Heart left ventricle (tissue), 13 donors: Measurements from ENCODE around the gene FRMD8.

Experiments used
- CTCF ChIP-seq, 12 donors: fragments of 200-600 bp; sonication (generic) in 4 of 12; IDR thresholded peaks; one replicate each; pipeline versions ENCODE4 v1.5.0 to v1.8.0; 2018 to 2022; ENCODE audit warnings: antibody characterized with exemption in 12 of 12, mild to moderate bottlenecking in 5 of 12
- POLR2A ChIP-seq, 2 donors: fragments of 450-650 bp; IDR thresholded peaks; one replicate each; pipeline ENCODE4 v1.6.1; 2017; ENCODE audit warnings: antibody characterized with exemption in 2 of 2, mild to moderate bottlenecking in 2 of 2, moderate library complexity in 2 of 2
- donor health status: ischemic (EF 13 %, LVEDD 7.1; RV severe dilation, severe dysfunction).
- donor health status: DM: no; HTN: yes; CAD: no.
- donor health status: DM: no; HTN: no; CAD: no.
- donor health status: ischemic (EF 25% LVEDD 6.9; RV normal size, moderate dysfunction).
- donor health status: ischemic (EF 25% LVEDD 5.7; RV mildly dilated, moderate dysfunction).
- donor health status: ischemic (EF 35%, LVEDD 5.7; RV mildly dilated, moderate dysfunction).
- donor health status: nonischemic (EF 11% LVEDD 7.7; RV severe dilation, severe dysfunction).
- donor health status: DM: yes; HTN: yes; CAD: no.
- donor health status: PGD.
- donor health status: ischemic (EF 29% LVEDD 5.4; RV normal size, mild dysfunction).
- donor health status: nonischemic (EF 23%, LVEDD 6.1; RV moderate dilation, normal function).

- TF ChIP-seq POLR2A (IDR thresholded peaks at IDR 0.05) (peak in 1 of 2 donors; percentile 82), CTCF (IDR thresholded peaks at IDR 0.05) (peak in 3 of 12 donors; percentile 5 to 31 (median 29))
Observed at GRCh38 chr11:65421794-65422632, 35.6 kb downstream of the FRMD8 start.
